Activated CD8-positive, alpha-beta memory T cell treated with anti-CD3 and anti-CD28 coated beads for 4 hours (primary cell): ENCODE results near the gene LUC7L.
"Not testable (repeated sequence)": the region's sequence is repeated elsewhere in the genome, so short reads cannot be mapped to it uniquely, and the experiment has no call there.

ENCODE experiments used
- DNase-seq, 2 donors: peaks; one replicate each; pipeline ENCODE4 v3.0.0-alpha.2; 2020; ENCODE audit warnings: low read depth in 2 of 2

LUC7L gene

DNA sequence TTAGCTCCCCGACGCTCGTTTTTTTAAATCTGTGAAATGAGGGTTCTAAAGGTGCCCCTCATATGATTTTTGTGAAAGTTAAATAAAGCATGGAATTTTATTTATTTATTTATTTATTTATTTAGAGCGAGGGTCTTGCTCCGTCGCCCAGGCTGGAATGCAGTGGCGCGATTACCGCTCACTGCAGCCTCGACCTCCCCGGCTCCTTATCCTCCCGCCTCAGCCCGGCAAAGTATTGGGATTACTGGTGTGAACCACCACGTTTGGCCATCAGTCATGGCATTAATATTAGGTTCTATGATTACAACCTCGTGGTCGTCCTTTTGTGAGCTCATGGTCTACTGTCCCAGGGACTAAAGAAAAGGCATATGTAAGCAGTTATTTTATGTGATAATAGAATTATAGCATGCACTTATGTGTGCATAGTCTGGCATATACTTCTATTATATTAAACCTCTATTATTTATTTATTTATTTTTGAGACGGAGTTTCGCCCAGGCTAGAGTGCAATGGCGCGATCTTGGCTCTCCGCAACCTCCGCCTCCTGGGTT lies 557 bp upstream of the LUC7L start:
- no peak for DNase-seq

DNA sequence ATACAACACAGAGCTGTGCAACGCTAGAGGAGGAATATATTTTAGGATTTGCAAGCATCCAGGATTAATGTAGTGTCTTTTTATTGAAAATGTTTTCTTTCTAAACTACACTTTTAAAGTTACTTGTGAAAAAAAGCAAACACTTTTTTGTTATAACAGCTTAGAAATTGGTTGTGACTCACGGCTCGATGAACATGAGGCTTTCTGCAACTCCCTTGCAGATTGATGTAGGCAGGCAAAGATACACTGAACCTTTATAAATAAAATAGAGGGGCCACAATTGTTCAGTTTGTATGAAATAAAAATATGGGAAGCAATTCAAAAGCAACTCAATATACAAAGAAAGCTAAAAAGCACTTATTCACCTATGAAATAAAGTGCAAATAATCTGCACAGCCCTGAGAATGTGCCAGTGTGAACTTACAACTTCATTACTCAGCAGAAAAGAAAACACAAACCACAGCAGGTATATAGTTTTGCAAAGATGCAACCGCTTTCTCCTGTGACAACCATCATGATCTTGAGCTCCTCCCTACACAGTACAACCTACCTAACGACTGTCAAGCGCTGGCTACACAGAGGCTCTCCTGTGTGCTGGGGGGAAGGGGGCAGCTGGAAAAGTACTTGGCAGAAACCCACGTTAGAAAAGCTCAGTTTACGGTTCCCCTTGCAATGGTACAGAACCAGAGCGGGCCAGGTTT lies 948 bp downstream of the LUC7L start:
- DNase-seq: no peak

DNA sequence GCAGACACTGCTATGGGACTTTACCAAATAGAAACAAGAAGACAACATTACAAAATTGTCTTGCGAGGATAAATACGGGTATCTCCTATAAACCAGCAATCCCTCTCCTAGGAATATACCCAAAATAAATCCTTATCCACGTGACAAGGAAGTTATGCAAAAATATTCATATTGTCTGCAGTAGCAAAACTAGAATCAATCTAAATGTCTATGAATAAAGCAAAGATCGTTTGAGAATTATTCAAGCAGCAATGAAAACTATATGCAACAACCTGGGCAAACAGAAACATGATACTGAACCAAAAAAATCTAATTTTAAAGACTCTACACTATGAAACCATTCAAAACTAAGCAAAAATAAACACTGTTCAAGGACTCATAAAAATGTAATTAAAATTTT lies 9.2 kb downstream of the LUC7L start:
- no peak for DNase-seq

DNA sequence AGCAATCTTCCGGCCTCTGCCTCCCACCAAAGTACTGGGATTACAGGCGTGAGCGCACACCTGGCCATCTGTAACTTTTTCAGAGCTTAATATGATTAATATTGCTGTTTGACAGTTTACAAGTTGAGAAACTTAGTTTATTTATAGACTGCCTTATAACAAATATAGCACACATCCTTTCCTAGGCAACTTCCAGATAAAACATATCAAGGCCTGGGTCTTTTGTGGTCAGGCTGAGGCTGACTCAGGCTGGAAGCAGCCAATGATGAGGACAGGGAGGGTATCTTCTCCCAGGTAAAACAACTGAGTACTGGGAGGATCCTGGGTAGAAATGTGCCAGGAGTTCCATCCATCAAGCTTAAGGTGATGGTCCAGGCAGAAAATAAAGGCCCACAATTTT lies 16.2 kb downstream of the LUC7L start:
- no peak for DNase-seq

DNA sequence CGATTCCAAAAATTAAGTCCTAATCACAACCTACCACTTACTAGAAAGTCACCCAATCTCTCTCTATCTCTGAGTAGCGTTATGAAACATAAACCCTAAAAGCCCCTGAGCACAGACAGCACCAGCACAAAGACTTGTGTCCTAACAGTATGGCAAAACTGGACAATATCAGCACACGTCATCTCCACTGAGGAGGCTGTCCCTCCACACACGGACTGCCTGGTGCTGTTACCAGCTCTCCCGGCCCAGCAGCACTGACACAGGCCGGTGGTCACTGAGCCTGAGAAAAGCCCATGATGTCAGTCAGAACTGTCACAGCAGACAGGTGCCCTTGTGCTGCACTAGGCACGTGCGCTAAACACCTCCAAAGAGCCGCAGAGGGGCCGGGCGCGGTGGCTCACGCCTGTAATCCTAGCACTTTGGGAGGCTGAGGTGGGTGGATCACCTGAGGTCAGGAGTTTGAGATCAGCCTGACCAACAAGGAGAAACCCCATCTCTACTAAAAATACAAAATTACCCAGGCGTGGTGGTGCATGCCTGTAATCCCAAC lies 17.5 kb downstream of the LUC7L start:
- DNase-seq: not testable (repeated sequence)

DNA sequence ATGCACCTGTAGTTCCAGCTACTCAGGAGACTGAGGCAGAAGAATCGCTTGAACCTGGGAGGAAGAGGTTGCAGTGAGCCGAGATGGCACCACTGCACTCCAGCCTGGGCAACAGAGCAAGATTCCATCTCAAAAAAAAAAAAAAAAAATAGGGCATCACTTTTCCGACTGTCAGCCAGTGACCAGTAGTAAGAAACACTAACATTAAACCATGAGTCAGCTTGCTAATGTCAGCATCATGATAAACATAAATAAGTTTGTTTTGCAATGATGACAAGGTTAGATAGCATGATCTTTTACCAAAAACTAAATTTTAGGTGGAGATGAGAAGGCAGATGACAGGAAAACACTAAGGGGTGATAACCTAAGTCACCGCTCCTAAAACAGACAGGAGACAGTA lies 19.9 kb downstream of the LUC7L start:
- DNase-seq: not testable (repeated sequence)

DNA sequence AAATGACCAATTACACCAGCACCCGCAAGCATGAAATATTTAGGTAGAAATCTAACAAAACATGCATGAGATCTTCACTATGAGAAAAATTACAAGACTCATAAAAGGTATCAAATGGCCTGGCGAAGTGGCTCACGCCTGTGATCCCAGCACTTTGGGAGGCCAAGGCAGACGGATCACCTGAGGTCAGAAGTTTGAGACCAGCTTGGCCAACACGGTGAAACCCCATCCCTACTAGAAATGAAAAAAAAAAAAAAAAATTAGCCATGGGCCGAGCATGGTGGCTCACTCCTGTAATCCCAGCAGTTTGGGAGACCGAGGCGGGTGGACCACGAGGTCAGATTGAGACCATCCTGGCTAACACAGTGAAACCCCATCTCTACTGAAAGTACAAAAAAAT lies 25.2 kb downstream of the LUC7L start:
- DNase-seq: not testable (repeated sequence)

DNA sequence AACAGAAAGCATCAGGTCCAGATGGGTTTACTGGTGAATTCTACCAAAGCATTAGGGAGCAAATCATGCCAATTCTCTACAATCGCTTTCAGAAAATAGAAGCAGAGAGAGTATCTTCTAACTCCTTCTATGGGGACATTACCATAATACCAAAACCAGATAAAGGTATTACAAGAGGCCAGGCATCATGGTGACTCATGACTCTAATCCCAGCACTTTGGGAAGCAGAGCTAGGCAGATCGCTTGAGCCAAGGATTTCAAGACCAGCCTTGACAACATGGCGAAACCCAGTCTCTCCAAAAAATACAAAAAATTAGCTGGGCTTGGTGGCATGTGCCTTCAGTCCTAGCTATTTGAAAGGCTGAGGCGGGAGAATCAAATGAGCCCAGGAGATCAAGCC lies 26.0 kb downstream of the LUC7L start:
- no peak for DNase-seq

DNA sequence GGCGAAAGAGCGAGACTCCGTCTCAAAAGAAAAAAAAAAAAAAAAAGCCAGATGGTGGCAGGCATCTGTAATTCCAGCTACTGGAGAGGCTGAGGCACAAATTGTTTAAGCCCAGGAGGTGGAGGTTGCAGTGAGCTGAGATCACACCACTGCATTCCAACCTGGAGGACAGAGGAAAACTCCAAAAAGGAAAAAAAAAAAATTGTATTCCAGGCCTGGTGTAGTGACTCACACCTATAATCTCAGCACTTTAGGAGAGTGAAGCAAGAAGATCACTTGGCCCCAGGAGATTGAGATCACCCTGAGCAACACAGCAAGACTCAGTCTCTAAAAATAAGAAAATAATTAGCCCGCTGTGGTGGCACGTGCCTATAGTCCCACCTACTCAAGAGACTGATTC lies 28.9 kb downstream of the LUC7L start:
- DNase-seq: no peak

DNA sequence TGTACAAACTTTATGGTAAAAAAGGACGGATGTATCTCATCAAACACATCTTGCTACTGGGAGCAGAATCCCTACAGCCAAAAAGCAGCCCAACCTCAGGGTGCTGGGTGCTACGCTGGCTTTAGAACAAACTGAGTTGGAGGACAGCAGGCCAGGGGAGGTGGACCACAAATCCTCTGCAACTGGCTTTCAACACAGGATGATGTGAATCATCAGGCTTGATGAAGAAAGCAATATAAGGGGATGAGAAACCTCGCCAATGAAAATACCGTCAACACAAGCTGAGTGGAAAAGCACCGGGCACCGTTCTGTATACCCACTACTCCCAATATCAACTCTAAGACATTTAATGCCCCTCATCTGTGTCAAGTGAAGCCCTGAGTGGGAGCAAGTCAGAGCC lies 34.7 kb downstream of the LUC7L start:
- DNase-seq: no peak

DNA sequence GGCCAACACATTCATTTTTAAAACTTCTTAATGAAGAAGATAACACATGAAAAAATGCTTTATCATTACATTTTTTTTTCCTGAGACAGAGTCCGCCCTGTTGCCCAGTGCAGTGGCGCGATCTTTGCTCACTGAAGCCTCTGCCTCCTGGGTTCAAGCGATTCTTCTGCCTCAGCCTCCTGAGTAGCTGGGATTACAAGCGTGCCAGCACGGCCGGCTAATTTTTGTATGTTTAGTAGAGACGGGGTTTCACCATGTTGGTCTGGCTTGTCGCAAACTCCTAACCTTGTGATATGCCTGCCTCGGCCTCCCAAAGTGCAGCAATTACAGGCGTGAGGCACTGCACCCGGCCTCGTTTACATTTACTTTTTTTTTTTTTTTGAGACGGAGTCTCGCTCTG lies 35.8 kb downstream of the LUC7L start:
- DNase-seq: no peak

DNA sequence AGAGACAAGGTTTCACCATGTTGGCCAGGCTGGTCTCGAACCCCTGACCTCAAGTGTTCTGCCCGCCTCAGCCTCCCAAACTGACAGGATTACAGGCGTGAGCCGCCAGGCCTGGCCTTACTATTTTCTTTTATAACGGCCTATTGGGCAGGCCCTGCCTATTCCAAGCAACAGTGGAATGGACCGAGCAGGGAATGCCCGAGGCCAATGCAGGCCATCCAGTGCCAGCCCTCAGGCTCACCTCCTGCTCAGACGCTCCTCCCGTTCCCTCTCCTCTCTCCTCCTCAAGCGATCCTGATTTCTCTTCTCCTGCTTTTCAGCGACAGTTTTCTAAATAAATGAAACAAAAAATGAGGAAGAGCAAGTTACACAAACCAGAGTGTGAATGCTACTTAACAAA lies 36.6 kb downstream of the LUC7L start:
- DNase-seq: no peak

DNA sequence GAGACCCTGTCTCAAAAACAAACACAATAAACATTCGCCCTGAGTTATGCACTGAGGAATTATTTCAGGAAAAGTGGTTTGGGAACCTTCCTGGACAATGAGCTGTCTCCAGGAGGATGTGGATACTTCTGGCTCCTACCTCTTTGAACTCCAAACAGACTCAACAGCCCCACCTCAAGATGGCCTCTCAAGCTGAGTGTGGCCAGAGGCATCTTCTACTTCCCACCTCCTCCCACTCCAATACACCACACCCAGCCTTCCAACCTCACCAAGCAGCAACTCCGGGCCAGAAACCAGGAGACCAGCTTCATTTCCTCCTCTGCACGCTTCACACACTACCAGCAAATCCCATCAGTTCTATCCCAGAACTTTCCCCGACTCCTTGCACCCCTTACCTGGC lies 37.4 kb downstream of the LUC7L start:
- no peak for DNase-seq

DNA sequence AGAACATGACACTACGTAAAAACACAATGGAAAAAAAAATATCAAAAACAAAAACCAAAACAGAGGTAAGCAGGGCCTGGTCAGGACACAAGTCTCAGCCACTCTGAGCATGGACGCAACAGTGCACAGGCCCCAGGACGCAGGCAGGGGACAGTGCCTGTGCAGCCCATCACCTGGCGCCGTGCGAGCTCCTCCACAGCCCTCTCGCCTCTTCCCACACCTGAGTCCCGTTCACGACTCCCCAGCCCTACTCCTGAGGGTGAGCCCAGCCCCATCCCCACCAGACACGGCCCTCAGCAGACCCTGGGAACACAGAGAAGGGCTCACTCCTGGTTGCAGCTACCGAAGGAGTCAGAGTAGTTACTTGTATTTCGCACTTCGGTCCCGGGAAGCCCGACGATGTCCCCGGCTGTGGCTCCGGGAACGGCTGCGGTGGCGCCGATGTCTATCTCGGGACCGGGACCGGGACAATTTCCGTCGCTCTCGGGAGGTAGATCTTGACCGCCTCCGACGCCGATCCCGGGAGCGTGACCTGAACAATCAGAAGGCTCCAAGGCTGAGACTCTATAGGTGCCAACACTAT lies 39.6 kb downstream of the LUC7L start:
- no peak for DNase-seq

DNA sequence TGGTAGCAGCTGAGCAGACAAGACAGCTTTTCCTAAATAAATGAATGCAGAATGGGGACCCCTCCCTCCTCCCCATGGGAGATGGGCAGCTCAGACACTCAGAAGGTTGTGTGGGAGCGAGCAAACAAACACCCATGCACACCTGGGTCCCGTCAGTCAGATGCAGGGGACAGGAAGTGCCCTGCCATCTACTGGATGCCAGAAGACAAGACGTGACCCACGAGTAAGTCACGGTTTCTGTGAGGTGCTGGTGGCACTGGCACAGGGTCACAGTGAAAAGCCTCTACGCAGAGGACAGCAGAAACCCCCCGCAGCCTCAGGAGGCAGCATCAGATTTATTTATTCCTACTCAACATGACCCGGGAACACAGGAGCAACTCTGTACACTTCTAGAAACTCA lies 40.6 kb downstream of the LUC7L start:
- no peak for DNase-seq

DNA sequence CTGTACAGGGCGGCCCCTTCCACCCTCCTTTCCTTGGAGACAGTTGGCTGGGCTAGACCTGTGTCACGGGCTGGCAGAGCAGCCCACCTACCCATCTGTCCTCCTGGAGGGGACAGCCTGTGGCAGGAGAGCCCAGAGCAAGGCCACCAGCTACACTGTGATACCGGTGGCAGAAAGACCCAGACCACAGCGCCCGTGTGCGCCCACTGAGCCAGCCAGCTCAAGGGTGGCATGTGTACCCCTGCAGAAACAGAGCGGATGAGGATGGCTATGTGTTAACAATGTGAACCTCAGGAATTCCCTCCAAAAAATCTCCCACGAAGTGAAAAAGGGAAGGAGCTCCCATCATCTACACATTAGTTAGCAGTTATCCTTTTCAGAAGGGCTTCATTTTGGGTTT lies 41.9 kb downstream of the LUC7L start:
- DNase-seq: no peak

DNA sequence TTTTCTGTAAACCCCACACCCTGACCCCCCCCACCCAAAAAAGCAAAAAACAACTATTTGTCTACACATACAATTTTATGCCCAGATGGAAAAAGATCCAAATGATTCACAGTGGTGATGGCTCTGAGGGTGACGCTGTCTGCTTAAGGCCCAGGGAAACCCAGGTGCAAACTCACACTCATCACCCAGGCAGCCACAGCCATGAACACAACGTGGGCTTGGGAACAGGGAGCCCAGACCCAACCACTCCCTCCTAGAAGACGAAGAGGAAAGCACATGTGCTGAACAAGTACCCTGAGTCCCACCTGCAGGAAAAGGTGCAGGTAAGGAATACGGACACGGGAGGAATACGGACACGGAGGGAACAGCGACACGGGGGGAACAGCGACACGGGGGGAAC lies 43.6 kb downstream of the LUC7L start:
- no peak for DNase-seq

DNA sequence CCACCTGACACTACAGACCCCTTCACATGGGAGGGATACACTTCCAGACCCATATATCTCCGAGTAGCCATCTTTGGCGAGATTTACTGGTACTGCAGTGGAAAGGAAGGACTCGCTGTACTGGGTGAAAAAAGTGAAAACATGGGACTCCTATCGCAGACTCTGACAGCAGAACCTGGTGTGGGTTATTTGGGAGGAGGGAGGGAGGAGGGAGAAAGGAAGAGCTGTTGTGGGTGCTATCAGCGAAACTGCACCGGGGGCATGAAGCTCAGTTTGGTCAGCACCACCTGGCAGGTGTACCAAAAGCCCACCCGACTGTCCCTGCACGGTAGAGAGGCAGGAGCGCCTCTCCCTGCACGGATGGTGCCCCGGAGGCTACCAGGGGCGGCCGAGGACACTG lies 44.0 kb downstream of the LUC7L start:
- no peak for DNase-seq

DNA sequence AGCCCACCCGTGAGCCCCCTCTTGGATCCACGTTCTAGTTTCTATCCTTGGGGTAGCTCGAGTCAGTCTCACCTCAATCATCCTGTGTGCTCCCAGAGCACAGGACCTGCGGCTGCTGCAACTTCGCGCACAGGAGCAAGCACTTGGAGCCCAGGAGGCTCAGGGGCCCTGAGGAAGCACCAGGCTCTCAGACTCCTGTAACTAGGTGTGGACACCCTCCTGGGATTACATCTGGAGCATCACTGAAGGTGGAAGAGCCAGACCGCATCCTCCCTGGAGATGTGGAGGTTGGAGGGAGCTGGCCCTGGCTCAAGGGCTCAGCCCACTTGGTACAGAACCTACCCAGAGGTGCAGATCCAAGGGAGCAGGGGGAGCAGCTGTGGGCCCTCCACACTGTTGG lies 46.2 kb downstream of the LUC7L start:
- no peak for DNase-seq

DNA sequence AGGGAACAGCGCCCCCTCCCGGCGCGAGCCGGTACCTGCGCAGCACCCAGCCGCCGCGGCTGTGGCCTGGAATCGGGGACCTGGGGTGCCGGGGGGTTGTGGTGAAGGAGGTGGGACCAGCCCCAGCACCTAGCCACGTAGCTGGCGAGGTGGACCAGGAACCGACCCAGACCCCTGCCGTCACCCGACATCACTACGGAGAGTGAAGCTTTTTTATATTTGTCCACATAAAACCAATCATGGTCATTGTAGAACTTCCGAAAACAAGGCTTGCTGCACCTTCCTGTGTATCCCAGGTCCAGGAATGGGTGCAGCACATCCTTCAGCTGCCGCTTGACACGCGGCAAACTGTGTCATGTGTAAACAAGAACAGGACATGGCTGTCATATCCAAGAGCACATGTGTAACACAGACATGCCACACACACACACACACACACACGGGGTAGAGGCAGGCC lies 47.7 kb downstream of the LUC7L start:
- DNase-seq: no peak

DNA sequence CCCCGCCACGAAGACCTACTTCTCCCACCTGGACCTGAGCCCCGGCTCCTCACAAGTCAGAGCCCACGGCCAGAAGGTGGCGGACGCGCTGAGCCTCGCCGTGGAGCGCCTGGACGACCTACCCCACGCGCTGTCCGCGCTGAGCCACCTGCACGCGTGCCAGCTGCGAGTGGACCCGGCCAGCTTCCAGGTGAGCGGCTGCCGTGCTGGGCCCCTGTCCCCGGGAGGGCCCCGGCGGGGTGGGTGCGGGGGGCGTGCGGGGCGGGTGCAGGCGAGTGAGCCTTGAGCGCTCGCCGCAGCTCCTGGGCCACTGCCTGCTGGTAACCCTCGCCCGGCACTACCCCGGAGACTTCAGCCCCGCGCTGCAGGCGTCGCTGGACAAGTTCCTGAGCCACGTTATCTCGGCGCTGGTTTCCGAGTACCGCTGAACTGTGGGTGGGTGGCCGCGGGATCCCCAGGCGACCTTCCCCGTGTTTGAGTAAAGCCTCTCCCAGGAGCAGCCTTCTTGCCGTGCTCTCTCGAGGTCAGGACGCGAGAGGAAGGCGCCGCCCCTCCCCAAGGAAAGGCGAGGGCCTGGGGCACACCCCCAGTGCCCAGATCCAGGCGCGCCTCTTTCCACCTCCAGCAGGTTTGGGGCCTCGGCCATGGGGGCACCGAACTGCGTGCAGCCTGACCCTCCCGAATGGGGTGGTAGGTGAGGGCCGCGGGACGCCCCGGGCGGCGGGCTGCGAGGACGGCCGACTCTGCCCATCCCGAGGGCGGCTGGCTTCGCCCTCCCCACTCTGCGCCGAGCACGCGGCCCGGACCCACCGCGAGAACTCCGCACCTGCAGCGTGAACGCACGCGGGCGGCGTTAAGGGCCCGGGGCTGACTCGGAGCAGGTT lies 48.3 kb downstream of the LUC7L start:
- DNase-seq: peak; percentile 62 to 69

DNA sequence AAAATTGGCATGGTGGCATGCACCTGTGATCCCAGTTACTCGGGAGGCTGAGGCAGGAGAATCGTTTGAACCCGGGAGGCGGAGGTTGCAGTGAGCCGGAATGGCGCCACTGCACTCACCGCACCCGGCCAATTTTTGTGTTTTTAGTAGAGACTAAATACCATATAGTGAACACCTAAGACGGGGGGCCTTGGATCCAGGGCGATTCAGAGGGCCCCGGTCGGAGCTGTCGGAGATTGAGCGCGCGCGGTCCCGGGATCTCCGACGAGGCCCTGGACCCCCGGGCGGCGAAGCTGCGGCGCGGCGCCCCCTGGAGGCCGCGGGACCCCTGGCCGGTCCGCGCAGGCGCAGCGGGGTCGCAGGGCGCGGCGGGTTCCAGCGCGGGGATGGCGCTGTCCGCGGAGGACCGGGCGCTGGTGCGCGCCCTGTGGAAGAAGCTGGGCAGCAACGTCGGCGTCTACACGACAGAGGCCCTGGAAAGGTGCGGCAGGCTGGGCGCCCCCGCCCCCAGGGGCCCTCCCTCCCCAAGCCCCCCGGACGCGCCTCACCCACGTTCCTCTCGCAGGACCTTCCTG lies 49.1 kb downstream of the LUC7L start, which contains the start of gene HBQ1:
TSS of gene HBQ1 (plus strand) at position 359 of the 575 bp plus-strand sequence. CDS start at position 387, 28 bp downstream.
- DNase-seq: no peak
